Activated CD4-positive, alpha-beta memory T cell treated with anti-CD3 and anti-CD28 coated beads, Interleukin-2, amount 10 ng/mL, durations not matched to agents 7 days and 5 days (primary cell): Measurements from ENCODE around the gene ATF7. TPM values are rescaled to one million over a fixed set of nuclear protein-coding genes. Genes with fewer than 3 reads are reported as not detected.
"Not testable (repeated sequence)": the region's sequence is repeated elsewhere in the genome, so short reads cannot be mapped to it uniquely, and the experiment has no call there.

Experiments
- CTCF ChIA-PET: fragments of 350-600 bp; sonication (Branson Sonifier 250); formaldehyde crosslinking; loops from one replicate; lab custom pipeline; 2021; ENCODE audit warnings: antibody characterized with exemption, inconsistent platforms; lab: Charles Lee
- POLR2A ChIA-PET: fragments of 350-600 bp; sonication (Branson Sonifier 250); formaldehyde crosslinking; loops from one replicate; lab custom pipeline; 2021; ENCODE audit warnings: antibody characterized with exemption; lab: Charles Lee
- DNase-seq: peaks from one replicate; pipeline ENCODE4 v3.0.0-alpha.2; 2020
- H3K27ac Mint-ChIP-seq: one replicate; pipeline ENCODE4 v1.8.0; 2021; ENCODE audit warnings: mild to moderate bottlenecking, mixed read lengths
- H3K27me3 Mint-ChIP-seq: one replicate; pipeline ENCODE4 v1.8.0; 2021; ENCODE audit warnings: mixed read lengths
- H3K36me3 Mint-ChIP-seq: one replicate; pipeline ENCODE4 v1.8.0; 2021; ENCODE audit warnings: low read depth, mixed read lengths
- H3K4me1 Mint-ChIP-seq: one replicate; pipeline ENCODE4 v1.8.0; 2021; ENCODE audit warnings: mixed read lengths
- H3K4me3 Mint-ChIP-seq: one replicate; pipeline ENCODE4 v1.8.0; 2021; ENCODE audit warnings: mild to moderate bottlenecking, mixed read lengths
- H3K9me3 Mint-ChIP-seq: one replicate; pipeline ENCODE4 v1.8.0; 2021; ENCODE audit warnings: mixed read lengths
- total RNA-seq, 2 experiments: library from RNA; stranded (reverse); gene quantifications; one replicate each; pipeline ENCODE4 v1.2.3, GENCODE V29; 2021

ATF7 gene
- total RNA-seq, 2 experiments from 2014 or later = 21.4 to 24.0 TPM

DNA sequence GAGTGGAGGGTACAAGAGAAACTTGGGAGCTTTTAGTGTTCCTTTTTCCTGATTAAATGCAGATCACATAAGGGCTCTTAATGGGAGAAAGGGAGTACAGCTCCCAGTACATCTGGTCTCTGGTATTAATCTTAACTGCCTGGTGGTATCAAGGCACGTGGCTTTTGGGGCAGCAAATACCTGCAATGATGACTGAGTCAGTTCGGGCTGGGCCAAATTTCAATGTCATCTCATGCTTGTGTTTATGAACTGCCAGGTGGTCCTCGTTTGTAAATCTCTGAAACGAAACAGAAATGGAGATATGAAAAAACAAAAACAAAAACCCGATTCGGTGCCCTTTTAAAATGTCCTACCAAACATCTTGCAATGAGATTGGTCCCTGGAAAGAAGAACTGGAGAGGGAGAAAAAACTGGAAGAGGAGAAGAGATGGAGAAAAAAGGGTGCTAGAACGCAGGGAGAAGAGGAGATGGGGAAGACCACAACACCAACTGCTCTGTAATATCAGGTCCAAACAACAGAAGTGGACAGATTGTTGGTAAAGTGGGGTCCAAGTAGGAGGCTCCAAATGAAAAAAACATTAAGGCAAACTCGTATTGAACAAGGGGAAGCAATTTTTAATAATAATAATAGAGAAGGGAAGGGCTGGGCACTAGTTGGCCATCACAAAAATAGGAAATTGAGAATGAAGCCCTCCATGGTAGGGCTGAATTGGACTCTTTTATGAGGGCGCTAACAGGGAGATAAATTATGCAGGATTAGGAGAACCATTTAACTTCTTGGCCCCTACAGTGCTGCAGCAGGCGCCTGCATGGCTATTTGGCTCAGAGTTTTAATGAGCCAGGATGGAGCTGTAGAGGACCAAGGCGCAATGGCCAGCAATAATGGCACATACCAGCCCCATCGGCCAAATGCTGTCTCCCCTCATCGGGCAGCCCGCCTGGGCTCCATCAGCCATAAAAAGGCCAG lies 73.5 kb downstream of the ATF7 start:
- ChIA-PET CTCF (interaction anchor here (1.2 kb wide), 1 partner anchor 9 kb away, joined by 5 read pairs; no protein-coding TSS in a partner anchor), POLR2A (no interaction called here)
- DNase-seq = no peak
- Mint-ChIP-seq H3K36me3 (peaks cover 8% of the 10 kb centered on the region), H3K4me1 (no peaks in the 10 kb centered on the region), H3K27me3 (no peaks in the 10 kb centered on the region), H3K4me3 (no peak overlapping the region), H3K27ac (no peak overlapping the region), H3K9me3 (no peaks in the 10 kb centered on the region)

DNA sequence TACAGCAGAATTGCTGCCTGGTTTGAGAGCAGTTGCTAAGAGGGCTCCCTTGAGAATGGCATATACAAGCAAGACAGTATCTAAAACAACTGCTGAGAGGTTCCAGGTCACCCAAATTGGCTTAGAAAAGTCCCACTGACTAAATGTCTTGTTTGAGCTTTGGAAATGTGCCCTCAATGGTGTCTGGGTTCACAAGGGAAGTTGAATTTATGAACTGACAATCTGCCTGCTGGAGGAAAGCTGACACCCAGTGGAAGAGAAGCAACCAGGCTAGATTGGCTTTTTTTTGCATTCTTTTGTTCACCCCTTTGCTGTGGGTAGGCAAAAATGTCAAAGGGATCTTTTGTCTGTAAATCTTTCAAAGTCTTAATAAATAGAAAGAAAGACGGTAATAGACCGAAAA lies 74.3 kb downstream of the ATF7 start:
- Mint-ChIP-seq H3K27ac (no peak overlapping the region), H3K36me3 (peaks cover 8% of the 10 kb centered on the region), H3K27me3 (no peaks in the 10 kb centered on the region), H3K4me1 (no peaks in the 10 kb centered on the region), H3K9me3 (no peaks in the 10 kb centered on the region), H3K4me3 (no peak overlapping the region)
- DNase-seq = no peak
- ChIA-PET CTCF (interaction anchor here (1.2 to 1.6 kb wide), 2 partner anchors 8 to 124 kb away, joined by 4 to 5 read pairs; partner anchors contain the start of gene ATP5MC2), POLR2A (no interaction called here)

DNA sequence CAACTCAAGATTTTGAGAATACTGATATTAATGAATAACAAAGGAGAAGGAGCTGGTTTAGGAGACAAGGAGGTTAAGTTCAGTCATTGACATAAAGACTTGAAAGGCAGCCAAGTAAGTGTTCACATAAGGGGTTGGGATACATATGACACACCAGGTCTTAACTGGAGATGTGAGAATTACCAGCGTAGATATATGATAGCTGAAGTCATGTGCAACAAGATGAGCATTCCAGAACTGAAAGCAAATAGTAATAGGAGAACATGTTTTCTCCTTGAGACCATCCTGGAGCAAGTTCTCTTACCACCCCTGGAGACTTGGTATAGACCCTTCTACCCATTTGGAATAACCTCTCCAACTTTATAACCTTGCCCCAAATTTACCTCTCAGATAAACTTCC lies 75.6 kb downstream of the ATF7 start:
- DNase-seq = no peak
- no peaks in the 10 kb centered on the region for H3K27me3 Mint-ChIP-seq
- CTCF ChIA-PET = interaction anchor here (1.0 to 1.6 kb wide), 2 partner anchors 125 to 192 kb away, joined by 4 read pairs; partner anchors contain the start of gene ATP5MC2
- no peak overlapping the region for H3K27ac Mint-ChIP-seq
- peaks cover 8% of the 10 kb centered on the region for H3K36me3 Mint-ChIP-seq
- no peaks in the 10 kb centered on the region for H3K4me1 Mint-ChIP-seq
- no peak overlapping the region for H3K4me3 Mint-ChIP-seq
- no peaks in the 10 kb centered on the region for H3K9me3 Mint-ChIP-seq
- POLR2A ChIA-PET = interaction anchor here (0.5 kb wide), 1 partner anchor 101 kb away, joined by 4 read pairs; no protein-coding TSS in a partner anchor

DNA sequence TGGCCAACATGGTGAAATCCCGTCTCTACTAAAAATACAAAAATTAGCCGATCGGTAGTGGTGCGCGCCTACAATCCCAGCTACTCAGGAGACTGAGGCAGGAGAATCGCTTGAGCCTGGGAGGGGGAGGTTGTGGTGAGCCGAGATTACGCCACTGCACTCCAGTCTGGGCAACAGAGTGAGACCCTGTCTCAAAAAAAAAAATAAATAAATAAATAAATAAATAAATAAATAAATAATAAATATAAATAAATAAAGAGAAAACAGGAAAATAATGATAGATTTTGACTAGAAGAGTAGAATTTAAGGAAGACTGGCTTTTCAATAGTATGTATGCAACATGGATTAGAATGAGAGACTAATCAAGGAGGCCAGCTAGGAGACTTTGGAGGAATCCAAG lies 76.1 kb downstream of the ATF7 start:
- not testable (repeated sequence) for DNase-seq, H3K36me3 Mint-ChIP-seq, H3K4me3 Mint-ChIP-seq, H3K9me3 Mint-ChIP-seq, H3K27ac Mint-ChIP-seq, H3K4me1 Mint-ChIP-seq, H3K27me3 Mint-ChIP-seq
- ChIA-PET POLR2A (interaction anchor here (0.5 kb wide), 1 partner anchor 101 kb away, joined by 4 read pairs; no protein-coding TSS in a partner anchor), CTCF (interaction anchor here (0.6 to 1.6 kb wide), 2 partner anchors 126 to 1272 kb away, joined by 3 to 4 read pairs; partner anchors contain the start of gene ATP5MC2)

DNA sequence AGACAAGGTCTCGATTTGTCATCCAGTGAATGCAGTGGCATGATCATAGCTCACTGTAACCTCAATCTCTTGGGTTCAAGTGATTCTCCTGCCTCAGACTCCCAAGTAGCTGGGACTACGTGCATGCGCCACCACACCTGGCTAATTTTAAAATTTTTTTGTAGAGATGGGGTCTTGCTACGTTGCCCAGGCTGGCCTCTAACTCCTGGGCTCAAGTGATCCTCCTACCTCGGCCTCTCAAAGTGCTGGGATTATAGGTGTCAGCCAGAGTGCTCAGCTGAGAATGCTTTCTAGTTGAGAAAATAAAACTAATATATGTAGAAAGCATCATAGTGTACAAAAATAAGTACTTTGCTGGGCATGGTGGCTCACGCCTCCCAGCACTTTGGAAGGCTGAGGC lies 77.8 kb downstream of the ATF7 start:
- H3K4me3 Mint-ChIP-seq, CTCF ChIA-PET, POLR2A ChIA-PET, H3K27ac Mint-ChIP-seq, H3K4me1 Mint-ChIP-seq, DNase-seq, H3K9me3 Mint-ChIP-seq, H3K27me3 Mint-ChIP-seq: not testable (repeated sequence)
- peaks cover 11% of the 10 kb centered on the region for H3K36me3 Mint-ChIP-seq

DNA sequence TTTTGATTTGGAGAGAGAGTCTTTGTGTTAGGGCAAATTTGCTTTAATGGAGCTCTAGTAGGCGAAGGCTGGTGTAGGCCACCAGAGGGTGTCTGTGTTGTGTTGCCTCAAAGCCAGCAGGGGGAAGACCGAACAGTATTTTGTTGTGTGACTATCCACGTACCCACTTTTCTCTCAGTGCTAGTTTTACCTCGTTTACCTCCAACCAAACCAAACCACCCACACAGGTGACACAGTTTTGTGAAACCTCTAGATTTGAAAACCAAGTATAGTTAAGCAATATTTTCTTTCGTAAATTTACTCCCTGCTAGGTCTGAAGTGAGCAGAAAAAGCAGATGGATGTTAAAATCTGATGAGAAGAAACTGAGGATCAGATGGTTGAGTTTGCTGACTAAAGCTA lies 82.6 kb downstream of the ATF7 start:
- peak; percentile 51 for DNase-seq
- Mint-ChIP-seq H3K27ac (no peak overlapping the region), H3K27me3 (no peaks in the 10 kb centered on the region), H3K9me3 (no peaks in the 10 kb centered on the region), H3K4me3 (no peak overlapping the region), H3K36me3 (peaks cover 14% of the 10 kb centered on the region), H3K4me1 (peaks cover 9% of the 10 kb centered on the region)
- POLR2A ChIA-PET = interaction anchor here (0.6 to 2.5 kb wide), 4 partner anchors 132 to 179 kb away, joined by 3 to 20 read pairs (median 4); partner anchors contain the start of gene ATP5MC2
- CTCF ChIA-PET = interaction anchor here (0.5 to 5.7 kb wide), 33 partner anchors 8 to 222 kb away, joined by 3 to 71 read pairs (median 3); partner anchors contain the start of genes AAAS, ATP5MC2 and TARBP2

DNA sequence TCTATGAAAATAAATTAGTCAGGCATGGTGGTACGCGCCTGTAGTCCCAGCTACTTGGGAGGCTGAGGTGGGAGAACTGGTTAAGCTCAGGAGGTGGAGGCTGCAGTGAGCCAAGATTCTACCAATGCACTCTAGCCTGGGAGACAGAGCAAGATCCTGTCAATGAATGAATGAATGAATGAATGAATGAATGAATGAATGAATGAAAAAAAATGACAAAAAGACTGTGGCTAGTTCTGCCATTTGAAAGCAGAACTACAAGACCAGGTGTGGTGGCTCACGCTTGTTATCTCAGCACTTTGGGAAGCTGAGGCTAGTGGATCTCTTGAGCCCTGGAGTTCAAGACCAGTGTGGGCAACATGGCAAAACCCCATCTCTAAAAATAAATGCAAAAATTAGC lies 86.7 kb downstream of the ATF7 start:
- POLR2A ChIA-PET = interaction anchor here (1.7 kb wide), 1 partner anchor 136 kb away, joined by 6 read pairs; the partner anchor contains the start of gene ATP5MC2
- Mint-ChIP-seq H3K27me3 (no peaks in the 10 kb centered on the region), H3K36me3 (peaks cover 26% of the 10 kb centered on the region)

DNA sequence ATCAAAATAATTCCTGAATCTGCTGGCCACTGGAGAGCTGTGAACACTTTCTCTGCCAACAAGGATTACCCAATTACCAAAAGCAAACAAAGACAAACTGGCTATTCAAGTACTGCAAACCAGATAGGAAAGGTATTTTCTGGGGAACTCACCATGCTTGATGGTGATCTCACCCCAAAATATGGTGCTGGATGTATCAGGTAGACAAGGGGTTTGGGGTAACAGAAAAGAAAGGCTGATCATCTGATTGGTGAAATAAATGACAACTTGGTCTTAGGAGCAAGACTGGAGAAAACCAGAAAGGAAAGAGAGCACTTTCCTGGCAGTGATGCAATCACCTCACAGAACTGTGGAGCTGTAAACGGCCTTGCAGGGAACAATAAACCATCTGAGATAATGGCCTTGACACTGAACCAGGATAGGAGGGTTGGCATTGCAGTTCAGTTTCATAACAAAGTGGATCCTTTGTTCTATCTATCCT lies 87.9 kb downstream of the ATF7 start:
- Mint-ChIP-seq H3K4me1 (no peaks in the 10 kb centered on the region), H3K4me3 (no peak overlapping the region)
- DNase-seq = no peak

More for the DNA sequence above, 86.7 kb downstream of the ATF7 start:
- Mint-ChIP-seq H3K27ac (no peak overlapping the region), H3K9me3 (no peaks in the 10 kb centered on the region), H3K4me1 (peaks cover 9% of the 10 kb centered on the region), H3K4me3 (no peak overlapping the region)
- CTCF ChIA-PET = interaction anchor here (0.6 to 1.2 kb wide), 4 partner anchors 27 to 136 kb away, joined by 3 to 7 read pairs (median 4); partner anchors contain the start of genes ATF7 and ATP5MC2
- no peak for DNase-seq

DNA sequence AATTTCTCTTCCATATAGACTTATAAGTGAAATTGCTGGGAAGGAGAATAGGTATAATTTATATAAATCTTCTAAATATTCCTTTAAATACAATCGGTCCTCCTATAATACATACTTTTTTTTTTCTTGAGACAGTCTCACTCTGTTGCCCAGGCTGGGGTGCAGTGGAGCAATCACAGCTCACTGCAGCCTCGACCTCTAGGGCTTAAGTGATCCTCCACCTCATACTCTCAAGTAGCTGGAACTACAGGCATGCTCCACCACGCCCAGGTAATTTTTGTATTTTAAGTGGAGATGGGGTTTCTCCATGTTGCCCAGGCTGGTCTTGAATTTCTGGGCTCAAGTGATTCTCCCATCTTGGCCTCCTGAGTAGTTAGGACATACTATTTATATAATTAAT lies 89.2 kb downstream of the ATF7 start:
- ChIA-PET POLR2A (no interaction called here), CTCF (no interaction called here)
- Mint-ChIP-seq H3K27me3 (no peaks in the 10 kb centered on the region), H3K36me3 (peaks cover 43% of the 10 kb centered on the region), H3K9me3 (no peaks in the 10 kb centered on the region), H3K4me1 (no peaks in the 10 kb centered on the region), H3K4me3 (no peak overlapping the region), H3K27ac (no peak overlapping the region)
- no peak for DNase-seq

More for the DNA sequence above, 87.9 kb downstream of the ATF7 start:
- Mint-ChIP-seq H3K27me3 (no peaks in the 10 kb centered on the region), H3K27ac (no peak overlapping the region), H3K9me3 (no peaks in the 10 kb centered on the region), H3K36me3 (peaks cover 32% of the 10 kb centered on the region)
- POLR2A ChIA-PET = interaction anchor here (0.6 to 1.7 kb wide), 2 partner anchors 89 to 137 kb away, joined by 3 to 6 read pairs; partner anchors contain the start of gene ATP5MC2
- CTCF ChIA-PET = no interaction called here

DNA sequence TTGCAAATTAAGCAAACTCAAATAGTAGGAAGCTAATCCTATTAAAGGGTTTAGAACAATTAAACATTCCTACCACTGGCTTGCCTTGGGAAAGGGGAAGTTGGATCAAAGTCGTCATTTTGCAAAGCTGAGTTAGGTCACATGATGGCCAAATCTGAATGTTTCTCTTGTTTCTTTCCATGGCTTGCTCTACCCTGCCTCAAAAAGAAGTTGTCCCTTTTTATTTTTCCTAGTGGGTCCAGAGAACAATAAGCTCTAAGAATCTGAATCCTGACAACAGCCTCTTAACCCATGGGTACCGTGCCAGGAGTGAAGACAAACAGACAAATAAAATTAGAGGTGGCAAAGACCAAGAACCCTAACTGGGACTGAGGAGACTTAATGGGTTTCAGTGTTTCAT lies 92.7 kb downstream of the ATF7 start:
- POLR2A ChIA-PET = no interaction called here
- CTCF ChIA-PET = interaction anchor here (1.7 kb wide), 1 partner anchor 9 kb away, joined by 4 read pairs; no protein-coding TSS in a partner anchor
- Mint-ChIP-seq H3K27ac (no peak overlapping the region), H3K9me3 (no peaks in the 10 kb centered on the region), H3K4me3 (no peak overlapping the region), H3K36me3 (peaks cover 47% of the 10 kb centered on the region), H3K27me3 (no peaks in the 10 kb centered on the region), H3K4me1 (no peaks in the 10 kb centered on the region)
- no peak for DNase-seq

DNA sequence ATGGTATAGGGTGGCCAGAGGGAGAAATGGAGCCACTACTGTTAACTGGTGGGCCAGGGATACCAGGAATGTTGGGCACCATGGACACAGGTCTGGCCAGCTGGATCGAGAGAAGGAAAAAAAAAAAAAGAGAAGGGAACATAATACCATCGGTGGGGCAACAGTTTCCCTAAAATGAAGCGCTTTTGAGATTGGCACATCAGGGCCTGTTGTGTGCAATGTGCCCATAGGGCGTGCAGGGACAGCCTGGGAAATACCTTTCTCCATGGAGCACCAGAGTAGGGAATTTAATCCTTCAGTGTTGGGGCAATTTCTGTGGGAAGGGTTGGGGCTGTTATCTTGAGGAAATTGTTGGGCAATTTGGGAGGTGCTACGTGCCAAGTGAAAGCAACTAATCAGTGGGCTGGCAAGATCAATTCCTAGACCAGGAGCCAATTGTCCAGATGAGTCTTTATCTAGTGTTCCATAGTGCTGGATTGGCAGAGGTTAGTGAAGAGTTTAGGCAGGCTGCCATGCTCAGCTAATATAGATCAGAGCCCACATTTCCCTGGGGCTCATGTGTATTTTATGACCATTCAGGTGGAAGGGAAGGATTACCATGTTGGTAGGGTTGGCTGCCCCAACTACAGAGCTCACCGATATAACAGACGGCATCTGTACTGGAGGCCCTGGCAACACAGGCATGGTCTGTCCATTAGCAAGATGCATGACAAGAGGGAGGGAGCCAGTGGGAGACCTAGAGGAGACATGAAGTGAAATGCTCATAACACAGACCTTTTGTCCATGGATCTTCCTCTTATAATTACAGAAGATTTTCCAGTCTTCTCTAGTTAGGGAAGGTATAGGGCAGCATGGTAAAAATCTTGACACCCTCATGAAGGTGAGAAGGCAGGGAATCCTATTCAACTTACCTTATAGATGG lies 93.4 kb downstream of the ATF7 start:
- Mint-ChIP-seq H3K4me1 (no peaks in the 10 kb centered on the region), H3K27ac (no peak overlapping the region), H3K36me3 (peaks cover 47% of the 10 kb centered on the region), H3K4me3 (no peak overlapping the region), H3K9me3 (no peaks in the 10 kb centered on the region), H3K27me3 (no peaks in the 10 kb centered on the region)
- POLR2A ChIA-PET = no interaction called here
- CTCF ChIA-PET = interaction anchor here (0.8 to 1.7 kb wide), 3 partner anchors 8 to 24 kb away, joined by 3 to 4 read pairs (median 3); no protein-coding TSS in a partner anchor
- DNase-seq = no peak

DNA sequence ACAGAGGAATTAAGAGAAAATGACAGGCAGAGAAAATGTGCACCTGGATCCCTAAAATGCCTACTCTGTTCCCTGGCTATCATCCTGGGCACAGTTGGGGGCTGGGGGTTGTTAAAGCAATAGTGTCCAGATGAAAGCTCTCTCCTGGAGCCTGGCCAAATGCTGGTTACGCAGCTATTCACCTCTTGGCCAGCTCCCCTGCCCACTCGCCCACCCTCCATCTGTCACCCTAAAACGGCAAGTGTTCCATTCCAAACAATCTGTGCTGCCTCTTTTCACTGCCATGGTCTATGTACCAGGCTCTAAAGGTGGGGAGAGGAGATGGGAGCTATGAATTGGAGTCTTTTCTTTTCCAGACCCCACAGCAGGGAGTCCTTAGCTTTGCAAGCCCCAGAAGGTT lies 94.2 kb downstream of the ATF7 start:
- Mint-ChIP-seq H3K36me3 (peaks cover 44% of the 10 kb centered on the region), H3K9me3 (no peaks in the 10 kb centered on the region), H3K4me3 (no peak overlapping the region), H3K27ac (no peak overlapping the region), H3K4me1 (no peaks in the 10 kb centered on the region), H3K27me3 (no peaks in the 10 kb centered on the region)
- ChIA-PET CTCF (interaction anchor here (0.8 to 1.5 kb wide), 2 partner anchors 9 to 23 kb away, joined by 3 read pairs; no protein-coding TSS in a partner anchor), POLR2A (no interaction called here)
- no peak for DNase-seq
